Activated CD8-positive, alpha-beta T cell treated with anti-CD3 and anti-CD28 coated beads for 36 hours (primary cell): ENCODE results near the gene WRAP53. TPM values are rescaled to one million over a fixed set of nuclear protein-coding genes. Genes with fewer than 3 reads are reported as not detected.

Experiments used
- ATAC-seq: fragments of 200-7000 bp; cut with Tn5 transposase; one replicate; pipeline ENCODE4 v1.10.0; 2021; ENCODE audit warnings: mild to moderate bottlenecking, moderate library complexity
- CTCF ChIA-PET: fragments of 350-600 bp; sonication (Branson Sonifier 250); formaldehyde crosslinking; loops from one replicate; lab custom pipeline; 2021; ENCODE audit warnings: antibody characterized with exemption; lab: Charles Lee
- POLR2A ChIA-PET: fragments of 350-600 bp; sonication (Branson Sonifier 250); formaldehyde crosslinking; loops from one replicate; lab custom pipeline; 2021; ENCODE audit warnings: antibody characterized with exemption; lab: Charles Lee
- DNase-seq: peaks from one replicate; pipeline ENCODE4 v3.0.0-alpha.2; 2020
- H3K27ac Mint-ChIP-seq: one replicate; pipeline ENCODE4 v1.8.0; 2021; ENCODE audit warnings: mild to moderate bottlenecking, mixed read lengths
- H3K27me3 Mint-ChIP-seq: one replicate; pipeline ENCODE4 v1.8.0; 2021; ENCODE audit warnings: mixed read lengths
- H3K36me3 Mint-ChIP-seq: one replicate; pipeline ENCODE4 v1.8.0; 2021; ENCODE audit warnings: low read depth, mixed read lengths
- H3K4me1 Mint-ChIP-seq: one replicate; pipeline ENCODE4 v1.8.0; 2021; ENCODE audit warnings: low read depth, mixed read lengths
- H3K4me3 Mint-ChIP-seq: one replicate; pipeline ENCODE4 v1.8.0; 2021; ENCODE audit warnings: mild to moderate bottlenecking, moderate library complexity, mixed read lengths
- H3K9me3 Mint-ChIP-seq: one replicate; pipeline ENCODE4 v1.8.0; 2021; ENCODE audit warnings: mixed read lengths
- intact Hi-C: fragments of 100-400 bp; cut with micrococcal nuclease; formaldehyde crosslinking; loops from one replicate; pipeline ENCODE4 v1.10.0; 2022
- total RNA-seq, 2 experiments: library from RNA; stranded (reverse); gene quantifications; one replicate each; pipeline ENCODE4 v1.2.3, GENCODE V29; 2021
- TF ChIP-seq, protein P1 (sequence below): fragments of 200-600 bp; IDR thresholded peaks from one replicate; pipeline ENCODE4 v1.8.0; 2022; ENCODE audit warnings: antibody characterized with exemption, mild to moderate bottlenecking

The WRAP53 gene
- total RNA-seq, 2 experiments from 2014 or later = 27.5 to 28.6 TPM

- POLR2A ChIA-PET = interaction anchor here (1.1 kb wide), 1 partner anchor 137 kb away, joined by 3 read pairs; no protein-coding TSS in a partner anchor
- CTCF ChIA-PET = no interaction called here
- Mint-ChIP-seq H3K9me3 (no peaks in the 10 kb centered on the region), H3K27me3 (peaks cover 2% of the 10 kb centered on the region), H3K27ac (no peak overlapping the region), H3K4me3 (no peak overlapping the region), H3K36me3 (peaks cover 51% of the 10 kb centered on the region), H3K4me1 (no peaks in the 10 kb centered on the region)
- intact Hi-C loops = no loop called here
- DNase-seq (no peak), ATAC-seq (no peak)
- TF ChIP-seq, protein P1, sequence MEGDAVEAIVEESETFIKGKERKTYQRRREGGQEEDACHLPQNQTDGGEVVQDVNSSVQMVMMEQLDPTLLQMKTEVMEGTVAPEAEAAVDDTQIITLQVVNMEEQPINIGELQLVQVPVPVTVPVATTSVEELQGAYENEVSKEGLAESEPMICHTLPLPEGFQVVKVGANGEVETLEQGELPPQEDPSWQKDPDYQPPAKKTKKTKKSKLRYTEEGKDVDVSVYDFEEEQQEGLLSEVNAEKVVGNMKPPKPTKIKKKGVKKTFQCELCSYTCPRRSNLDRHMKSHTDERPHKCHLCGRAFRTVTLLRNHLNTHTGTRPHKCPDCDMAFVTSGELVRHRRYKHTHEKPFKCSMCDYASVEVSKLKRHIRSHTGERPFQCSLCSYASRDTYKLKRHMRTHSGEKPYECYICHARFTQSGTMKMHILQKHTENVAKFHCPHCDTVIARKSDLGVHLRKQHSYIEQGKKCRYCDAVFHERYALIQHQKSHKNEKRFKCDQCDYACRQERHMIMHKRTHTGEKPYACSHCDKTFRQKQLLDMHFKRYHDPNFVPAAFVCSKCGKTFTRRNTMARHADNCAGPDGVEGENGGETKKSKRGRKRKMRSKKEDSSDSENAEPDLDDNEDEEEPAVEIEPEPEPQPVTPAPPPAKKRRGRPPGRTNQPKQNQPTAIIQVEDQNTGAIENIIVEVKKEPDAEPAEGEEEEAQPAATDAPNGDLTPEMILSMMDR = no peak
These were observed 9.7 kb downstream of the WRAP53 start for GRCh38 chr17:7697828-7698588.

- Mint-ChIP-seq H3K9me3 (no peaks in the 10 kb centered on the region), H3K27me3 (peaks cover 20% of the 10 kb centered on the region)
- POLR2A ChIA-PET = interaction anchor here (1.0 kb wide), 1 partner anchor 16 kb away, joined by 3 read pairs; no protein-coding TSS in a partner anchor
These were observed 12.2 kb downstream of the WRAP53 start for GRCh38 chr17:7700510-7700909.

GRCh38 chr17:7701681-7702080 is 13.4 kb downstream of the WRAP53 start:
- intact Hi-C loops = no loop called here
- TF ChIP-seq, protein P1 = no peak
- ChIA-PET CTCF (no interaction called here), POLR2A (no interaction called here)
- H3K9me3 Mint-ChIP-seq = no peaks in the 10 kb centered on the region
- H3K4me1 Mint-ChIP-seq = peaks cover 14% of the 10 kb centered on the region
- H3K27me3 Mint-ChIP-seq = peaks cover 32% of the 10 kb centered on the region
- ATAC-seq = no peak
- H3K4me3 Mint-ChIP-seq = no peak overlapping the region
- no peak for DNase-seq
- H3K27ac Mint-ChIP-seq = no peak overlapping the region
- H3K36me3 Mint-ChIP-seq = peaks cover 36% of the 10 kb centered on the region

More at GRCh38 chr17:7700510-7700909, 12.2 kb downstream of the WRAP53 start:
- TF ChIP-seq, protein P1 = no peak
- DNase-seq (no peak), ATAC-seq (no peak)
- H3K27ac Mint-ChIP-seq = no peak overlapping the region
- intact Hi-C loops = no loop called here
- no peak overlapping the region for H3K4me3 Mint-ChIP-seq
- peaks cover 46% of the 10 kb centered on the region for H3K36me3 Mint-ChIP-seq
- H3K4me1 Mint-ChIP-seq = peaks cover 9% of the 10 kb centered on the region
- CTCF ChIA-PET = interaction anchor here (1.9 kb wide), 1 partner anchor 12 kb away, joined by 5 read pairs; the partner anchor contains the start of gene WRAP53

DNA sequence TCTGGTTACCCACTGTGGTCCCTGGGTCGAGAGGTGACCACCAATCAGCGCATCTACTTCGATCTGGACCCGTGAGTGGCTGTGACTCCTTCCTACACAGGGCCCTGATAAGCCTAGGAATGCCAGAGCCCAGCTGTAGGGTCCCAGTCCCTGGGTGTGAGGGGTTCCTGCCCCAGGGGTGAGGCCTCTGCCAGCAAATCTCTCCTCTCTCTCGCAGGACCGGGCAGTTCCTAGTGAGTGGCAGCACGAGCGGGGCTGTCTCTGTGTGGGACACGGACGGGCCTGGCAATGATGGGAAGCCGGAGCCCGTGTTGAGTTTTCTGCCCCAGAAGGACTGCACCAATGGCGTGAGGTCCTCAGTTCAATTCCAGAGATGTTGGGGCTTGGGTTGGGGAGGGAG is 14.5 kb downstream of the WRAP53 start:
- peaks cover 14% of the 10 kb centered on the region for H3K4me1 Mint-ChIP-seq
- H3K36me3 Mint-ChIP-seq = peaks cover 35% of the 10 kb centered on the region
- TF ChIP-seq, protein P1 = no peak
- peaks cover 41% of the 10 kb centered on the region for H3K27me3 Mint-ChIP-seq
- ATAC-seq (no peak), DNase-seq (no peak)
- no peaks in the 10 kb centered on the region for H3K9me3 Mint-ChIP-seq
- intact Hi-C loops = no loop called here
- no peak overlapping the region for H3K27ac Mint-ChIP-seq
- CTCF ChIA-PET = interaction anchor here (0.9 to 1.3 kb wide), 2 partner anchors 14 to 15 kb away, joined by 3 to 4 read pairs; partner anchors contain the start of gene WRAP53
- no peak overlapping the region for H3K4me3 Mint-ChIP-seq
- POLR2A ChIA-PET = interaction anchor here (1.0 to 5.7 kb wide), 2 partner anchors 15 to 218 kb away, joined by 3 to 54 read pairs; partner anchors contain the start of genes TP53 and WRAP53
